CD4-positive, alpha-beta T cell treated with Interleukin-6 for 4 hours (primary cell): ENCODE data around the gene UBE2L3.
"Not testable (repeated sequence)": the region's sequence is repeated elsewhere in the genome, so short reads cannot be mapped to it uniquely, and the experiment has no call there.

Experiments used
- DNase-seq: peaks from one replicate; pipeline ENCODE4 v3.0.0-alpha.2; 2020; ENCODE audit warnings: mixed read lengths

UBE2L3 gene

GRCh38 chr22:21567456-21568346, at the start of gene UBE2L3:
Gene UBE2L3, plus strand, starts transcription at chr22:21567714. Its CDS starts 31 bp downstream, at chr22:21567745.
- DNase-seq: peak; percentile 87

GRCh38 chr22:21526705-21527500, 40.6 kb upstream of the UBE2L3 start:
- not testable (repeated sequence) for DNase-seq

- DNase-seq: not testable (repeated sequence)
These were observed 36.0 kb upstream of the UBE2L3 start for GRCh38 chr22:21531525-21531924.

GRCh38 chr22:21532863-21533648, 34.5 kb upstream of the UBE2L3 start:
- not testable (repeated sequence) for DNase-seq

- DNase-seq: not testable (repeated sequence)
These were observed 27.7 kb upstream of the UBE2L3 start for GRCh38 chr22:21539862-21540261.

- not testable (repeated sequence) for DNase-seq
These were observed 22.8 kb upstream of the UBE2L3 start for GRCh38 chr22:21544432-21545322.

GRCh38 chr22:21549558-21549957, 18.0 kb upstream of the UBE2L3 start:
- DNase-seq: not testable (repeated sequence)

GRCh38 chr22:21550008-21550677, 17.4 kb upstream of the UBE2L3 start:
- DNase-seq: not testable (repeated sequence)

GRCh38 chr22:21550678-21551047, 16.9 kb upstream of the UBE2L3 start:
- DNase-seq: not testable (repeated sequence)

- DNase-seq: not testable (repeated sequence)
These were observed 16.2 kb upstream of the UBE2L3 start, which contains the start of gene RIMBP3C for GRCh38 chr22:21551361-21551760. Gene RIMBP3C, minus strand, starts transcription at chr22:21551461. Its CDS starts 485 bp downstream, at chr22:21550976.

- not testable (repeated sequence) for DNase-seq
These were observed 8.0 kb upstream of the UBE2L3 start for GRCh38 chr22:21559345-21560125.

GRCh38 chr22:21560657-21561056, 6.9 kb upstream of the UBE2L3 start:
- not testable (repeated sequence) for DNase-seq

GRCh38 chr22:21563912-21564311, 3.6 kb upstream of the UBE2L3 start:
- no peak for DNase-seq

- DNase-seq: no peak
These were observed 3.1 kb upstream of the UBE2L3 start for GRCh38 chr22:21564411-21564810.

- peak; percentile 21 for DNase-seq
These were observed 997 bp downstream of the UBE2L3 start for GRCh38 chr22:21568347-21569075.

GRCh38 chr22:21569076-21569427, 1.5 kb downstream of the UBE2L3 start:
- DNase-seq: not testable (repeated sequence)

- DNase-seq: no peak
These were observed 2.1 kb downstream of the UBE2L3 start for GRCh38 chr22:21569459-21570170.

GRCh38 chr22:21570398-21570797, 2.9 kb downstream of the UBE2L3 start:
- no peak for DNase-seq

- DNase-seq: no peak
These were observed 4.2 kb downstream of the UBE2L3 start for GRCh38 chr22:21571679-21572078.
